MM.1S (cell line): ENCODE results near the gene HMCES.

ENCODE experiments used
- EZH2 ChIP-seq: fragments of 300-600 bp; sonication (generic); optimal IDR thresholded peaks from 2 replicates; pipeline ENCODE3; 2017; ENCODE audit warnings: low read depth, mild to moderate bottlenecking, antibody characterized with exemption, low read length, mixed read lengths
- TF ChIP-seq, protein P1 (sequence below): fragments of 300-600 bp; sonication (generic); IDR thresholded peaks from 2 replicates; pipeline ENCODE4 v1.5.1; 2016; ENCODE audit warnings: antibody characterized with exemption, low read length, mixed read lengths

DNA sequence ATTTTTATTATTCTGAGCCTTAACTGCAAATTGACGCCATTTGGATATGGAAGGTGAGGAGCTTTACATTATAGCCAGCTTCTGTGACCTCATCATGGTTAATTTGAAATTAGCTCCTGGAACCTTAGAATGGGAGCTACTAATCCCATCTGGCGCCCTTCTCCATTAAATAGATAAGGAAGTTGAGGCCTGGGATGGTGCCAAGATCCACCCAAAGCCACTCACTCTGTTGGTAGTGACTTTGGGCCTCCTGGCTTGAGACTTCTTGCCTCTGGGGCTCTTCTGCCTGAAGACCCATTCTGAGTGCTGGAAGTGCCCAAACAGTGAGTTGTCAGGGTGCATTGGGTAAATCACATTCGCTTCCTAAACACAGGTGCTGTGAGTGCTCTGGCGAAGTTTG is 12.0 kb upstream of the HMCES start:
- TF ChIP-seq, protein P1, sequence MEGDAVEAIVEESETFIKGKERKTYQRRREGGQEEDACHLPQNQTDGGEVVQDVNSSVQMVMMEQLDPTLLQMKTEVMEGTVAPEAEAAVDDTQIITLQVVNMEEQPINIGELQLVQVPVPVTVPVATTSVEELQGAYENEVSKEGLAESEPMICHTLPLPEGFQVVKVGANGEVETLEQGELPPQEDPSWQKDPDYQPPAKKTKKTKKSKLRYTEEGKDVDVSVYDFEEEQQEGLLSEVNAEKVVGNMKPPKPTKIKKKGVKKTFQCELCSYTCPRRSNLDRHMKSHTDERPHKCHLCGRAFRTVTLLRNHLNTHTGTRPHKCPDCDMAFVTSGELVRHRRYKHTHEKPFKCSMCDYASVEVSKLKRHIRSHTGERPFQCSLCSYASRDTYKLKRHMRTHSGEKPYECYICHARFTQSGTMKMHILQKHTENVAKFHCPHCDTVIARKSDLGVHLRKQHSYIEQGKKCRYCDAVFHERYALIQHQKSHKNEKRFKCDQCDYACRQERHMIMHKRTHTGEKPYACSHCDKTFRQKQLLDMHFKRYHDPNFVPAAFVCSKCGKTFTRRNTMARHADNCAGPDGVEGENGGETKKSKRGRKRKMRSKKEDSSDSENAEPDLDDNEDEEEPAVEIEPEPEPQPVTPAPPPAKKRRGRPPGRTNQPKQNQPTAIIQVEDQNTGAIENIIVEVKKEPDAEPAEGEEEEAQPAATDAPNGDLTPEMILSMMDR = no peak
- TF ChIP-seq EZH2 = no peak
